HFF-Myc (cell line): ENCODE data around the gene ASCC2.
A peak's percentile ranks its signal among the peaks of the same experiment; 100 is the strongest.

ENCODE experiments used
- DNase-seq: peaks from one replicate; pipeline ENCODE4 v3.0.0-alpha.2; 2011; ENCODE audit warnings: low read depth; ENCODE audit errors: extremely low read depth
- H3K4me3 ChIP-seq: replicated peaks from 2 replicates; pipeline ENCODE4 v1.5.1; 2011; ENCODE audit warnings: low read depth, mild to moderate bottlenecking, control low read depth, low read length
- TF ChIP-seq, protein P1 (sequence below): IDR thresholded peaks from 2 replicates; pipeline ENCODE4 v1.5.1; 2012; ENCODE audit warnings: mild to moderate bottlenecking, low read depth, low read length, control low read depth; ENCODE audit errors: missing control alignments

ASCC2 gene

GRCh38 chr22:29769723-29770321 is 68.3 kb downstream of the ASCC2 start:
- TF ChIP-seq, protein P1, sequence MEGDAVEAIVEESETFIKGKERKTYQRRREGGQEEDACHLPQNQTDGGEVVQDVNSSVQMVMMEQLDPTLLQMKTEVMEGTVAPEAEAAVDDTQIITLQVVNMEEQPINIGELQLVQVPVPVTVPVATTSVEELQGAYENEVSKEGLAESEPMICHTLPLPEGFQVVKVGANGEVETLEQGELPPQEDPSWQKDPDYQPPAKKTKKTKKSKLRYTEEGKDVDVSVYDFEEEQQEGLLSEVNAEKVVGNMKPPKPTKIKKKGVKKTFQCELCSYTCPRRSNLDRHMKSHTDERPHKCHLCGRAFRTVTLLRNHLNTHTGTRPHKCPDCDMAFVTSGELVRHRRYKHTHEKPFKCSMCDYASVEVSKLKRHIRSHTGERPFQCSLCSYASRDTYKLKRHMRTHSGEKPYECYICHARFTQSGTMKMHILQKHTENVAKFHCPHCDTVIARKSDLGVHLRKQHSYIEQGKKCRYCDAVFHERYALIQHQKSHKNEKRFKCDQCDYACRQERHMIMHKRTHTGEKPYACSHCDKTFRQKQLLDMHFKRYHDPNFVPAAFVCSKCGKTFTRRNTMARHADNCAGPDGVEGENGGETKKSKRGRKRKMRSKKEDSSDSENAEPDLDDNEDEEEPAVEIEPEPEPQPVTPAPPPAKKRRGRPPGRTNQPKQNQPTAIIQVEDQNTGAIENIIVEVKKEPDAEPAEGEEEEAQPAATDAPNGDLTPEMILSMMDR = no peak
- no peak overlapping the region for H3K4me3 ChIP-seq
- DNase-seq = no peak

- DNase-seq = no peak
- peak overlapping the region; percentile 87 for H3K4me3 ChIP-seq
- TF ChIP-seq, protein P1 = no peak
These were observed 69.9 kb downstream of the ASCC2 start for GRCh38 chr22:29768052-29768693.

- DNase-seq = peak; percentile 80
- TF ChIP-seq, protein P1 = no peak
- H3K4me3 ChIP-seq = peak within 1 kb of the TSS; percentile 87
These were observed 70.7 kb downstream of the ASCC2 start, which contains the start of gene UQCR10 for GRCh38 chr22:29767171-29768051. Gene UQCR10 (plus strand): TSS chr22:29767369. CDS start chr22:29767399, 30 bp downstream.

DNA sequence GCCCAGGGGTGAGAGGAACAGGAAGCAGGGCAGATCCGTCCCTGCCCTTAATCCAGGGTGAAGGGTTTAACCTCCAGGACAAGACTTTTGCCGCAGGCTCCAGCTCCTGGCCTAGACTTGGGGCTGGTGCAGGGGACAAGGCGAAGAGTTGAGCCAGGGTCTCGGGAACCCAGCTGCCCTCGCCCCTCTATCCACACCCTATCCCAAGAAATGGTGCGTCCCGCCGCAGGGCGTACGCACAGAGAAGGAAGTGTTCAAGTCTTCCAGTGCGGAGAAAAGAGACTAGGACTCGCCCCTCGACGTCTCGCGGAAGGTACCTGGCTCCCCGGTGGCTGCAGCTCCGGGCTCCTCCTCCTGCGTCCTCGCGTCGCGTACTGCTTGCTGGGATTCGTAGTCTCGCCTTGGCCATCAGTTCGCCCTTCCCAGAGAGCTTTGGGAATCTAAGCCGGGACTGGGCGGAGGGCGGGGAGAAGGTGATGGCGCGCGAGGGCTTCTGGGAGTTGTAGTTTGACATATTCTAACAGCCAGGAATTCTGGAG is 71.4 kb downstream of the ASCC2 start, which contains the start of gene ZMAT5:
ZMAT5 (minus strand) TSS at position 376 of the 539 bp plus-strand sequence. CDS start 18,463 bp downstream, outside the sequence.
- DNase-seq = peak; percentile 93
- H3K4me3 ChIP-seq = peak within 1 kb of the TSS; percentile 87
- TF ChIP-seq, protein P1 = no peak

DNA sequence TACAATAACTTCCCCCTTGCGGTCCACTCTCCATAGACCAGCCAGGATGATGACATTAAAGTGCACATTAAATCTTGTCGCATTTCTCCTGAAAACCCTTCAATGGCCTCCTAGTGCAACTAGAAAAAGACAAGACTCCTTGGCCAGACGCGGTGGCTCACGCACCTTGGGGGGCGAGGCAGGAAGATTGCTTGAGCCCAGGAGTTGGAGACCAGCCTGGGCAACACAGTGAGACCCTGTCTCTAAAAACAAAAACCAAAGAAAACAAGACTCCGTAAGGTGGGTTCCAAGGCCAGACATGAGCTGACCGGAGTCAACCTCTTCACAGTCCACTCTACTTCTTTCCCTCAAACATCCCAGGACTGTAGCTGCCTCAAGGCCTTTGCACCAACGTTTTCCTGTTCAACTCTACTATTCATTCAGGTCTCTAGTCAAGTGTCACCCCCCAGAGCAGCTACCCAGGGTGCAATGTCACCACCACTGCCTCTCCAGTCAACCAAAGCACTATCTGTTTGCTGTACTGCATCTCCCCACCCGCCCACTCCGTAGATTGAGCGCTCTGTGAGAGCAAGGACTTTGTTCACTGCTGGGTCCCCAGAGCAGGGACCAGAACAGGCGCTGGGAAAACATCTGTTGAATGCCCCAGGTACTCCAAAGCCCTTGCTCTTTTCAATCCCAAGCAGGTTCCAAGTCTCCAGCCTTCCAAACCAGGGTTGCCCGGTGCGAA is 72.0 kb downstream of the ASCC2 start:
- DNase-seq = no peak
- TF ChIP-seq, protein P1 = no peak
- H3K4me3 ChIP-seq = peak overlapping the region; percentile 87

- H3K4me3 ChIP-seq = no peak overlapping the region
- TF ChIP-seq, protein P1 = no peak
- DNase-seq = no peak
These were observed 75.8 kb downstream of the ASCC2 start for GRCh38 chr22:29762263-29762662.
